HG03159 (cell line): ENCODE results near the gene HIGD1A.

ENCODE experiments used
- ATAC-seq: cut with Tn5 transposase; IDR thresholded peaks from one replicate; pipeline ENCODE4 v1.9.1; 2021; ENCODE audit warnings: mild to moderate bottlenecking, moderate library complexity; ENCODE audit not compliant: unreplicated experiment

Gene HIGD1A

DNA sequence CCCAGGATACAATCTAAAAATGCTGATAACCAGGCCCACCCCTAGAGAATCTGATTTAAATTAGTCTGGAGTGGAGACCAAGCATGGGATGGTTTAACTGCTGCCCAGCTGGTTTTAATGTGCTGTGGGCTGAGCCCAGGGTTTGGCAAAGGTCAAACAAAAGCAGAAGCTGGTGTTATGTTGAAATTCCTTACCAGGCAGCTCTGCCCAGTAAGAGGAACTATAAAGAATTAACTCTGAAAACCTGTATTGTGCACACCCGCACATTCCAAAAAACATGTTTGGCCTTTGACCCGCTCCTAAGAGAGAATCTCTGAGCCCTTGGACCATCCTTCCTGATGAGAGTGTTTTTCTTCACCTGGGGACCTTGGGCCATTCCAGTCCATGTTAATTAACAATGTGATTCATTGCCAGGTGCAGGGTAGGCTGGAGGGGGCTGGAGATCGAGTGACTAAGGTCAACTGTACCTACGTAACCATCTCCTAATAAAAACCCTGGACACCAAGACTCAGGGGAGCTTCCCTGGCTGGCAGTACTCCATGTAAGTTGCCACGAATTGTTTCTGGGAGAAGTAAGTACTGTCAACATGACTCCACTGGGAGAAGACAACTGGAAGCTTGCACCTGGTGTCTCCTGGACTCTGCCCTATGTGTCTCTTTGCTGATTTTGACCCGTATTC lies 42.1 kb downstream of the HIGD1A start:
- ATAC-seq: no peak

DNA sequence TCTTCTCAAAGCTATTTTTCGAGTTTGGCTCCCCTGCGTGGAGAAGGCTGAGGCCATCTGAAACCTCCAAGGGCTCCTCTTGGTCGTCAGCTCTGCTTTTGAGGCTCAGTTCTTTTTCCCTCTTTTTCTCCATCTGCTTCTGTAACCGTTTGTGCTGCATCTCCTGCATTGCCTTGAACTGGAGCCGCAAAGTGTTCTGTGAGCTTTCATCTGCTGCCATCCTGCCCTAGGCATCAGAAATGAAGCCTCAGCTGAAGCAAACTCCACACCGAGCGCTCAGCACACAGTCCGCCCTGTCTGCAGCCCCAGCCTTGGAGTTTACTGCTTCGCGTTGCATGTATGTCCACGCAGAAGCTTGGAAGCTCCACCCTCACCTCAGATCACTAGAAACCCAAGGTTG lies 46.2 kb downstream of the HIGD1A start:
- ATAC-seq: no peak

DNA sequence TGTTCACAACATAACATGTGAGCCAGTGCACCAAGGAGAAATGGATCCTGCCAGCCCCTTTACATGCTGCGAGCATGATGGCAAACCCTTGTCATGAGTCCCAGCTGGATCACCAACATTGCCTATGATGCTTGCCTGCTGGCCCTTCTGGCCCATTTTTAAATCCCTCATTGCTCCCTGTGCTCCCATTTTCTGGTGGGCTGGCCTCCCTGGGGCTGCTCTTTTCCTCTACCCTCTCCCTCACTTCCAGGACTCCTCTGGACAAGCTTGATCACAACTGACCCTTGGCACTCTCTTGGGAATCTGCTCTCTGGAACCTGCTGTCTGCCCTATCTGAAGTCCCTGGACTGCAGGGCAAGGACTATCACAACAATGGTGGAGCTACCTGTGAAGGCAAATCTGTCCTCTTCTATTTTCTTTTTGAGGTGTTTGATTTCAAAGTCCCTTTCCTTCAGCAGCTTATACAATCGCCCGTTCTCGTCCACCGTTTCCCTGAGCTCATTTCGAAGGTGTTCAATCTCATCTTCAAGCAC lies 47.5 kb downstream of the HIGD1A start:
- ATAC-seq: no peak

DNA sequence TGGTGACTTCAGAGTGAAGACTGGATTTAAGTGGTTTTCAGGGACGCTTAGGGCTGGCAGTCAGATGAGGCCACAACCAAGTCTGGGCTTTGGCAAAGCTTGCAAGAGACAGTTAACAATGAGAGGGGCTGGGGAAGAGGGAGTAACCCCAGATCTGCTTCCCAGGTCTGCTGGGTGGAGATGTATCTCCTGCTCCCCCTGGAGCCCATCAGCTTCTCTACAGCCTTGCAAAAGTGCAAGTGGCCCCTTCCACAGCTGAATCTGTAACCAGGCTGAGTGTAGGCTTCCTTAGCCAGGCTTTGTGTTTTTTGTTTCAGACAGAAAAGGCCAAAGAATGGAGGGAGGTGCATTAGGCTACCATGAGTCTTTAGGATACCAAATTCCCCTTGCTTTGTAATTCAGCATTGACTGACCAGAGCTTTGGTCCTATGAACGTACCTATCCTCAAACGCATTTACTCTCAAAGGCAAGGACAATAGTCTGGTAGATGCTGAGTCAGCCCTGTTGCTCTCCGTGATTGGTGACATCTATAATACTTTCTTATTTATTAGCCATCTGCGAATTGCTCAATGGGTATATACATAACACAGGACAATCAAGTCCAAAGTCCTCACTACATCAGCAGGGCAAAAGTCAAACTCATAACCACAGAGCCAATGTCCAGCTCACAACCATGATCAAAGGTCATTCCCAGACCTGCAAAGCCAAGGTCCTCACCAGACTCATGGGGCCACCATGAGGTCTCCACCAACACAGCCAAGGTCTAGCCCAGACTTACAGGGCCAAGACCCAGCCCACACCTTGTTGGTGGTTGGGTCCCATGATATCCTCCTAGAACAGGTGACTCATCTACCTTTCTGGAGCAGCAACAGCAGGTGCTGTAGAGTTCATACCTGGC lies 48.4 kb downstream of the HIGD1A start:
- no peak for ATAC-seq

DNA sequence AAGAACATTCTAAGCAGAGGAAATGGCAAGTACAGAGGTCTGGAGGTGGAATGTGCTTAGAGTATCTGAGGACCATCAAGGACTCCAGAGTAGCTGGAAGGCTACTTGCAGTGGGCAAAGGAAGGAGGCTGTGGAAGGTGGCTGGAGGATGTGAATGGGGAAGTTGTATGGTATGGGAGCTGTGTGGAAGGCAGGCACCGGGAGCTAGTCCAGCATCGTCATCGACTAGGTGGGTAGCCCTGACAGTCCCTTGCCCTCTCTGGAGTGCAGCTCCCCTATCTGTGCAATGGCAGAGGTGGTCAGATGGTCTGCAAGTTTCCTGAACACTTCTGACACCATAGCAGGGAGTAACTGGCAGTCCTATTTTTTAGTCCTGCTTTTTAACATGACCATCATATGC lies 50.5 kb downstream of the HIGD1A start:
- ATAC-seq: no peak

DNA sequence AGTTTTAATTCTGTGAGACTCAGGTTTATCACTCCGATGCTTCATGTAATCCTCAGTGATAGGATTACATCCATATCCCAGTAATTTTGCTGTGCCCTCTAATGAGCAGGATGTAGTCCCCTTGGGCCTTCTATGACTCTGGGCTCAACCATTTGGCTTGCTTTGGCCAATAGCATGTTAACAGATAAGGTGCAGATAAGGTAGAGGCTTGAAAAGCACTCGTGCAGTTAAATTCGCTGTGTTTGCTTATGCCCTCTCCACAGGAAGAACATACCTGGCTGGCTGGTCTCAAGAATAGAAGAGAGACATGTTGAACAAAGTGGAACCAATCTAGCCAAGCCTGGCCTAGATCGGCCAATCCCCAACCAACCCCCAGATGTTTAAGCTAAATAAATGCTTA lies 51.3 kb downstream of the HIGD1A start:
- ATAC-seq: no peak

DNA sequence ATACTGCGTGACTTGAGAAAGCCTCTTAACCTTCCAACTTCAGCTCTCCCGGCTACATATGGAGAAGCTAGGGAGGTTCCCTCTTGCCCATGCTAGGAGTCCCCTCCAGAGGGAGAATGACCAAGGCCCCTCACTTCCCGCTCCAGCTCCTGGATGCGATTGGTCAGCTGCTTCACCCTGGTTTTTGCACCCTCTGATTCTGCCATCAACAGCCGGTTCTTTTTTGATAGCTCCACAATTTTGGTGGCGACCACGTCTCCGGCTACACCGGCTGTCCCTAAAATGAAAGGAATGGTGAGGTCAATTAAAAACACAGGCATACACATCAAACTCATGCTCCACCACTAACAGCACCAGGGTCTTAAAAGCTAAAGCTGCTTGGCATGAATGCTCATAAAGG lies 51.8 kb downstream of the HIGD1A start:
- no peak for ATAC-seq

DNA sequence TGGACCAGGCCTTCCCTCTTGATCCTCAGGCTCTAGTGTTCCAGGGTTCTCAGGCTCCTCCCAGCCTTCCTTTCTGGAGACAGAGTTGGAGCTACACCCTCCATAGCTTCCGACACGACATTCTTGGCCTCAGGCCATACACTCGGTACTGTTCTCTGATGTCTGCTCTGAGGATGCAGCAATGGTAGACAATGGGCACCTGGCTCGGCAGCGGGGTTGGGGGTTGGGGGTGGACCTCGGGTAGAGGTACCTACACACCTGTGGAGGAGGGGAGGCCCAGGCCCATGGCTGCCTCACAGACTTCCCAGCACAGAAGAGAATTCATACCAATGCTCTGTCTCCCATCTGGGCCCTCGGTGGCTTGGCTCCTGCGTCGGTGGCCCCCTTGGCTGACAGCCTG lies 52.7 kb downstream of the HIGD1A start:
- no peak for ATAC-seq

DNA sequence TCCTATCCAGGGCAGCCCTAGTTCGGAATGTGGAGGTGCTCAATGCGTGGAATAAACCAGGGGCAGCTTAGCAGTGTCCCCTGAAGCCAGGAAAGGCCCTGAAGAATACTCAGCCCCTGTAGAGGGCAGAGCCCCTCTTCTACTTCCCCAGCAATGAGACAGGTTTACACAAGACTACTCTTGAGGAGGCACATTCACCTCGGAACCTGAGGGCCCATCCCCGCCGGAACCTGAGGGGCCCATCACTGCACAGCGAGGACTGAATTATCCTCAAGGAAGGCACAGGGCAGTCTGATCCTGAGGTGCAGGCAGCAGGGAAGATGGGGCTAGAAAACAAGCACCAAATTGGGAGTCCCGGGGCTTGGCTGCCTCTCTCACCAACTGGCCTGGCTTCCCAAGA lies 53.5 kb downstream of the HIGD1A start:
- no peak for ATAC-seq

DNA sequence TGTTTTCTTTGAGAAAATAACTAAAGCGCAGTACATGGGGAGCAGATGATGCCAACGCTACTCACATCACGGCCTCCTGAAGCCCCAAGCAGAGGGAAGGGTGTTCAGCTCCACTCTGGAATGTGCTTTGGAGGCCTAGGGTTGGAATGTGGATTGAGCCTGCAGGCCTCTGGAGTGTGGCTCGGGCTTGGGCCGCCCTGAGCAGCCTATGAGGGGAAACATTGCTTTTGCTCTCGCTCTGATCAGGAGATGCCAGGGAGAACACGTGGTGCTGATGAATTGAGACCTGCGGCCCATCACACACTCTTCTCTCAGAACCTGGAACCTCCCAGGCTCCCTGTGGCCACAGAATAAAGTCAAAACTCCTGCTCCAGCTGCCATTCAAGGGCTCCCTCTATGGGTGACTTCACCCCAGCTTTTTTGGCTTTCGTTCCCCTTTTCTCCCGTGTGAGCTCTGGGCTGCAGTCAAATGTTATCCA lies 54.5 kb downstream of the HIGD1A start:
- no peak for ATAC-seq

DNA sequence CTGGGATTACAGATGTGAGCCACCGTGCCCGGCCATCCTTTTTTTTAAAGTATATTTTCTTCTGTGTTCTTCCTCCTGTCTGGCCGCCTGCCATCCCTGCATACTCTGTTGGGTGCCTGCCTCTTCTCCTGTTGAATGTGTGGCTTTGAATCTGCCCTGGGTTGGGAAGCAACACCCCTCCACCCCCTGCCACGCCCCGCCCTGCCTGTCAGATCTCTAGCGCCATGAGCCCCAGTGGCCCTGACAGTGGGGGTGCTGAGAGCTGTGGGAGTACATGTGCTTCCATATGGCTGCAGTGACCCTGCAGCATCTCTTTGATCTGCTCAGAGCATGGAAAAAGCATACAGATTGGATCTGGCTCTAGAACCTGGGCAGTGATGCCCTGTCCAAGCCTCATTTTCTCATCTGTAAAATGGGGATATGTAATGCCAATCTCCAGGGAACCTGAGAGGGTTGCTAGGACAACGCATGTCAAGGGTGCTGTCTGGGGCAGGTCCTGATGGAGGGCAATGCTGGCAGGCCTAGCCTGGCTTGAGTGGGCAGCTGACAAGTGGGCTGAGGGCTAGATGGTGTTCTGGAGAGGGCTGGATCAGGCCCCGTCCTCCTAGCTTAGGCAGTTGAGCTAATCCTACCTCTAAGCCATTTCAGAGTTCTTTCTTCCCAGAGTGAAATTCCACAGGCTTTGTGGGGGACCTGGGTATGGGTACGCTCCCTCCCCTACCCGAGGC lies 55.1 kb downstream of the HIGD1A start:
- no peak for ATAC-seq

DNA sequence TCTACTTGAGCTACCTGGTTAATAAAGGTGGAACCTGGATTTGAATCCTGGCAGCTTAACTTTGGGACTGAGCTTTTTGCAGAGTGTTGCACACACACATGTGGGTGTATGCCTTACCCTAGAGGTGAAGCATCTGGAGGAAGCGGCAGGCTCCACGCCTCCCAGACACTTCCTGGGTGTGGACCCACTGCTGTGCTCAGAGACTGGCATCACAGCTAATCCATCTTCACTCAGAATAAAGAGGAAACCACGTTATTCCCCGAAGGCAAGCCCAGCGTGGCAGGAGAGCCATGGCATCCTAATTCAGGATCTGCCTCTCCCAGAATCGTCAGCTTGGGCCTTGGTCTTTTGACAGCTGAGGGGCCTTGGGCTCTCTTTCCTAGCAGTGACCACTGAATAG lies 56.7 kb downstream of the HIGD1A start:
- no peak for ATAC-seq

DNA sequence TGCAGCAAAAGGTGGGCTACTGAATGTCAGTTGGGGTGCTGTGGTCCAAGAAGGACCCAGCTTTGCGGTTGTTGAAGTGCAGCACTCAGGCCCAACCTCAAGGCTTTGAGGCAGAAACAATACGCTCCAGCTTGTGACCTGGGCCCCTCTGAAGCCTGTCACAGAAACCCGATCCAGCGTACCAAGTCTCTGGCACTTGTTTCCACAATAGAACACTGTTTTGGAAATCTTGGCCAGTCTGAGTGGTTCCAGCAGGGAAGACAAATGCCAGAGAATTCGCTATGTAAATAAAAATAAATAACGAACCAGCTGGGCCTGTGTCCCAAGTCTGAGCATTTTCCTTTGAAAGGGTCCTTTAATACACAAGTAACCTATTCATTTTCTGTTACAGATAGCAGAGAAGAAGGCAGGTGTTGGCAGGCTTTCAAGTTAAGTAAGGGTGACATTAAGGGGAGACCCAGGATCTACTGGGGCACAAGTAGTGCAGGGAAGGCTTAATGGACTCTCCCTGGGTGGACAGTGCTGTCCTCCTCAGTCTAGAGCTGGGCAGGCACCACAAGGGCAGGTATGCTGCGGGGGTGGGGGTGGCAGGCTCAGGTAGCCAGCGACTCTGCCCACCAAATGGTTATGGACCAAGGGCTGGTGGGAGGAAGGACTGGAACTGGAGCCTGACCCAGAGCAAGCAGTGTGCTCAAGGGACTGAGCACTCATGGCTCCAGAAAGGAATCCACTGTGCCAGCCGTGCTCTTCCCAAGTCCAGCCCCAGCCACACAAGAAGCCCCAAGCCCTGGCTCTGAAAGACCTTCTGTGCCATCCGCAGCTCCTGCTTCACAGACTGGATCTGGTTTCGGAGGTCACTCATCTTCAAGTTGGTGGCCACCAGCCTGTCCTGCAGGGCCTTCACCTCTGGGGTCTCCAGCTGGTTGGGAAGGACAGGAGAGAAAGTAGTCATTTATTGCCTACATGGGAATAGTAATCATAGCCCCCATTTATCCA lies 57.5 kb downstream of the HIGD1A start:
- no peak for ATAC-seq

DNA sequence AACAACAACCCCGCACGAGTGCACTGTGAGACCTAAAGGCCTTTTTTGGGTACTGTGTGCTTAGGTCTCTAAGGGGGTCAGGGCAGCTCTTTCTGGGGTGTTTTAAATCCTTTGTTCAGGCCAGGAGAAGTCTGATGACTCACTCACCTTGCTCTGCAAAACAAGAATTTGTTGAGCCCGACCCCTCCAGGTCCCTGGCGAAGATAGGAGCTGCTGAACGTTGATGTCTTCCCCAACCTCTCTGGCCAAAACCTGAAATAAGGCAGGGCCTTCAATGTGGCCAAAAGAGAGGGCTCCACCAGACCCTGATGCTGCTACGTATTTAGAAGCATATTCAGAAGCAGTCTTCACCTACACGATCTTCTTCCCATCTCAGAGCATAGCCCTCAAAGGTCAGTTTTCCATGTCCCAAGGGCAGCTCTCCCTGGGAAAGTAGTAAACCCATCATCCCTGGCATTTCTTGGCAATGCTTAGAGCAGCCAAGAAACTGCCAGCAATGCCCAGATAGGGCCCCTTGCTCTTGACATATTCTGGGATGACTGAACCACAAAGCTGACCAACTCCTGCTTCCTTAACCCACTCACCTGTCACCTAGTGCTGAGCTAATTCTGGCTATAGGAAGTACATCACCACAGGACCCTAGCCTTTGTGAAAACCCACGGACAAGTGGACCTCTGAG lies 58.4 kb downstream of the HIGD1A start:
- ATAC-seq: no peak

DNA sequence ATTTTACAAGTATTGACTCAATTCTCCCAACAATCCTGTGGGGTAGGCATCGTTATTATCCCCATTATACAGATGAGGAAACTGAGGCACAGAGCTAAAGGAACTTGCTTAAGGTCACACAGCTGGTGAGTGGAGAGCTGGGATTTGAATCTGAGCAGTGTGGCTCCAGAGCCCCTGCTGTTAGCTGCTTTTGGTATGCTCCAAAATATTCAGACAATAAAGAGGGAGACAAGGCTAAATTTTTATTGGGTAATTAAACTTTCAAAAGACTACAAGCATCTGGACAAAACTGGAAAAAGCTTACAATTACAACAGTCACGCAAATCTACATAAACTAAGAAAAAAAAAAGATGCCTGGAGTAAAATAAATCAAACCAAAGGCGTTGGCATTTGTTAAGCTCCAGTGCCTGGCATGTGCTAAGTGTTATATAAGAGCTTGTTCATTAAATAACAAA lies 59.0 kb downstream of the HIGD1A start:
- no peak for ATAC-seq

DNA sequence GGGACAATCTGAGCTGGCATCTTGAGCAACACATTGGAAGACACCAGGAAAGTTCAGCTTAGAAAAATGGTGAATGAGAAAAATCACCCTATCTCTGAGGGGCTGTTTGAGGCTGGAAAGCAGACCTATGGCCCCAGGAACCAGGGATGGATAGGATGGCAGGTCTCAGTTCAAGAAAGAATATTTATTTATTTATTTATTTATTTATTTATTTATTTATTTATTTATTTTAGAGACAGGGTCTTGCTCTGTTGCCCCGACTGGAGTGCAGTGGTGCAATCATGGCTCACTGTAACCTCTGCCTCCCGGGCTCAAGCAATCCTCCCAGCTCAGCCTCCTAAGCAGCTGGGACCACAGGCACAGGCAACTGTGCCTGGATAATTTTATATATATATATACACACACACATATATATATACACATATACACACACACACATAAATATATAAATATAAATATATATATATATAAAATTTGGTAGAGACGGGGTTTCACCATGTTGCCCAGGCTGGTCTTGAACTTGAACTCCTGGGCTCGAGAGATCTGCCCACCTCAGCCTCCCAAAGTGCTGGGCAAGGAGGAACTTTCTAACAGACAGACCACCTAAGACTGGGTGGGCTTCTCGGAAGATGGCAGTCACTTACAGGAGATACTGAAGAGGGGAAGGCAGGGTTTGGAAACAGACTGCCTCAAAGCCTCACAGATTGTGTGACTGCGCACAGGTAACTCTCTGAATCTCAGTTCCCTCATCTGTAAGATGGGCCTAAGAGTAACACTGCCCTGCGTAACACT lies 60.9 kb downstream of the HIGD1A start:
- ATAC-seq: no peak

DNA sequence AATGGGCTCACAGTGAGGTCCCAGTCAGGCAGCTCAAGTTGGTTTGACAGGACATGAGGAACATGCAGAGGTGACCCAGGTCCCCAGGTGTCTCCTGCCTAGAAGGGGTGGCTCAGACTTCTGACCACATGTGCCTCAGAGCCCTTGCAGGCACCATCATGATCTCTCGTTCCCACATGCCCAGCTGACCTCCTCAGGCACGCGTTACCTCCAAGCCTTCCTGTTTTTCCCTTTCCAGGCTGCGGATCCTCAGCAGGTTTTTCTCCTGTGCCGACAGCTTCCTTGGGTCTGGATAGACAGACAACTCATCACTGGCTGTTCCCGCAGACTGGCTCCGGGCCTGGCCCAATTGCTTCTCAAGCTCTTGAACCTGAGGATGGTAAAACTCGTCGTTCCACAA lies 61.6 kb downstream of the HIGD1A start:
- no peak for ATAC-seq

DNA sequence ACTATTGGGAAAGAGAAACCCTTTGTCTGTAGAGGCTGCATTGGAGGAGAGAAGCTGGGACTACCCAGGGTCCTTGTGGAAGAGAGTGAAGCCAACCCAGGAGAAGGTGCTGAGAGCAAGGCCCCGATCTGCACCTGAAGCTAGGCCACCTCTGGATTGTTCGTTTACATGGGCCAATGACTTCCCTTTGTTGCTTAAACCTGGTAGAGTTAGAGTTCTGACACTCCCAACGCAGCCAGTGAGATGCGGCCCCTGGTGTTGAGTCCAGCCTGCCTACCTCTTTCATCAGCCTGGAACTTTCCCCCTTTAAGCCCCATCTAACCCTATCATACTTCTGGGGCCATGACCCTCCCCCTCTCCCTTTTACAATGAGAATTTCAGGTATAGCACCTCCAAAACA lies 62.0 kb downstream of the HIGD1A start:
- ATAC-seq: no peak

DNA sequence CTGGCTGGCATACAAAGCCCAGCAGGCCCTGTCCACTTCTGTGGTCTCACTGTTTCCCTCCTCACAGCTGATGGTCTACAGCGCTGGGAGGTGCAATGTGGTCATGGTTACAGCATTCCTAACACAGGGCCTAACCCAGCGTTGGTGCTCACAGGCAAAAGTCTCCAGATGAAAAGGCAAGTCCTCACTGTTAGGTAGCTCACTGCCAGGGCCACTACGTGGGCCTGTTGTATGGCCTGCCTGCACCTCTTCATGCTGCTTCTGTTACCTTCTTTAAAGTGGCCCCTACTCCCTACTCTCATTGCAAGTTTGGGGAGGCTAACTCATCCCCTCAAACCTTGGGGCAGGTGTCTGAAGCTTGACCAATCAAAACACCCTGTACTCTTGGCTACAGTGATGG lies 62.5 kb downstream of the HIGD1A start:
- ATAC-seq: no peak
